ENCODE data around the gene PEAK1.

Gene PEAK1

GRCh38 chr15:77094397-77095030 is 325.4 kb downstream of the PEAK1 start:
- DNase-seq (ENCODE audit: low spot score) = no peak

- no peak for DNase-seq (ENCODE audit: low spot score)
Measured at GRCh38 chr15:77093436-77093835, 326.5 kb downstream of the PEAK1 start.

DNA sequence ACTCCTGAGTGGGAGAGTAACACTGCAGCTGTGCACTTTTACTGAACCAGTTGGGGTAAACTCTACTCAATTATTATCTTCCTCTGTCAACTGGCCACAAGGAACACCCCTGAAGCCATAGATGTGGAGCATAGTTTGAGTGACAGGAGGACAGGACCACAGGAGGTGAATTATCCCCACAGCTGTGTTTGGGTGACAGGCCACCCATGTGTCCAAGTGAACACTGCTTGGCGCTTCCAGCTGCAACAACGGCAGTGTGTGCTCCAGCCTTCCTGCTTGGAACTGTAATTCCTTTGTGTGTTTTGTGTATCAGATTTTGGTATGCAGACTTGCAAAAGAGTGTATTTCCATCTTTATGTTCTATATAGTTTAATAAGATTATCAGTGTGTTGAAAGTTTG is 328.8 kb downstream of the PEAK1 start:
- DNase-seq (ENCODE audit: low spot score) = no peak

GRCh38 chr15:77087213-77087612 is 332.7 kb downstream of the PEAK1 start:
- DNase-seq (ENCODE audit: low spot score) = no peak

DNA sequence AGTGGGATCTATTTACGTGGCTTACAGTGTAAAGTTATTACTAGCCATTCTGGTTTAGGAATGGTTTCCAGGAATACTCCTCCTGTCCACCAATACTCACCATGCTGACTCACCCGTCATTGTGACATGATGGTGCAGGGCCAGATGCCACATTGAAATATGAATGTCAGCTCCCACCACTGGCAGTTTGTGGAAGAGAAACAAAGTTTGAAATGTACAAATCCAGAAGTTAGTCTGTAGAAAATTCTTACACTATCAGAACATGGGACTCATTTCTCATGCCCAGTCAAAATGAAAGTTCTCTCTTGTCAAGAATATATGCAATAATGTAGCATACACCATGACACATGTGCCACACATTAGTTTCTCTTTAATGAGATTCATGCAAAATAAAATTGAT is 334.6 kb downstream of the PEAK1 start:
- no peak for DNase-seq (ENCODE audit: low spot score)

DNA sequence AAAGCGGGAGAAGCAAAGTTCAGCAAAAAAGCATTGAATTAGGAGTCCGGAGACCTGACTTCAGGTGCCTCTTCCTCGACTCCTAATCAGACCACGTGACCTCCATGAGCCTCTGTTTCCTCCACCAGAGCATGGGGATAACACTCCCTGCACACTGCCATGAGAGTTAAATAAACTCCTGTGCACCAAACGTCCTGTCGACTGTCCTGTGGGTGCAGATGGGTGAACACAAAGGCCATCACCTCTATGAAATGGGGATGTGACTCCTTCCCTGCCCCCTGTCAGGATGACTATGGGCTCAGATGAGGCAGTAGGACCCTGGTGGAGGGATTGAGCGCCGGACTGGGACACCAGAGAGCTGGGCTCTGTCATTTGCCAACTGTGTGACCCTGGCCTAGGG is 335.5 kb downstream of the PEAK1 start:
- no peak for DNase-seq (ENCODE audit: low spot score)

DNA sequence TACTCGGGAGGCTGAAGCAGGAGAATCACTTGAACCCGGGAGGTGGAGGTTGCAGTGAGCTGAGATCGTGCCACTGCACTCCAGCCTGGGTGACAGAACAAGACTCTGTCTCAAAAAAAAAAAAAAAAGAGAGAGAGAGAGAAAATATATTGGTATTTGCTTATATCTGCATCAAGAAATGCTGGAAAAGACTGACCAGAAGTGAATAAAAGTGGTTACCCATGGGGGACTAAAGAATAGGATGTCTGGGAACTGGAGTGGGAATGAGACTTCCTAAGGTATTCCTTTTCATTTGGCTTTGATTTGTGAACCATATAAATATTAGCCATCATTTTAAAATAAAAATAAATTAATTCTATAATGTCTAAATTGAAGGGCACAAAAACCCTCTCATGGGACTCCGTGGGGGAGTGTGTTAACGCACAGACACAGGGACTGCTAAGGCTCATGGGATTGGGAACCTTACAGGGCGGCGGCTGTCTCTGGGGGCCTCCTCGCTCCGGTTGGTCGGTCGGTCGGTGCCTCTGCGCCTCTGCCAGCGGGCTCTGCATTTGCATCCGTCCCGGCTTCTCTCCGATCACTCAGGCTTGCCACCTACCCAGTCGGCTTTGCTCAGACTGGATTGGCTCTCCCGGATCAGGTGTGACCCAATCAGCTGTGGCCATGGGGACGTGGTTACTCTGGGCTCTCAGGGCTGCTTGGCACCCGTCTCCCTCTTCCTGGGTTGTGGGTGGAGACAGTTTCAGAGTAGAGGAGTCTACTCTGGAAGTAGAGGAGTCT is 336.3 kb downstream of the PEAK1 start:
- DNase-seq (ENCODE audit: low spot score) = no peak

- DNase-seq (ENCODE audit: low spot score) = no peak
Measured at GRCh38 chr15:77081971-77082370, 337.9 kb downstream of the PEAK1 start.

- DNase-seq (ENCODE audit: low spot score) = no peak
Measured at GRCh38 chr15:77076323-77076915, 343.5 kb downstream of the PEAK1 start.

GRCh38 chr15:77075528-77075927 is 344.4 kb downstream of the PEAK1 start:
- no peak for DNase-seq (ENCODE audit: low spot score)

GRCh38 chr15:77074350-77074749 is 345.6 kb downstream of the PEAK1 start:
- DNase-seq (ENCODE audit: low spot score) = no peak

- DNase-seq (ENCODE audit: low spot score) = no peak
Measured at GRCh38 chr15:77071305-77072223, 348.3 kb downstream of the PEAK1 start.

DNA sequence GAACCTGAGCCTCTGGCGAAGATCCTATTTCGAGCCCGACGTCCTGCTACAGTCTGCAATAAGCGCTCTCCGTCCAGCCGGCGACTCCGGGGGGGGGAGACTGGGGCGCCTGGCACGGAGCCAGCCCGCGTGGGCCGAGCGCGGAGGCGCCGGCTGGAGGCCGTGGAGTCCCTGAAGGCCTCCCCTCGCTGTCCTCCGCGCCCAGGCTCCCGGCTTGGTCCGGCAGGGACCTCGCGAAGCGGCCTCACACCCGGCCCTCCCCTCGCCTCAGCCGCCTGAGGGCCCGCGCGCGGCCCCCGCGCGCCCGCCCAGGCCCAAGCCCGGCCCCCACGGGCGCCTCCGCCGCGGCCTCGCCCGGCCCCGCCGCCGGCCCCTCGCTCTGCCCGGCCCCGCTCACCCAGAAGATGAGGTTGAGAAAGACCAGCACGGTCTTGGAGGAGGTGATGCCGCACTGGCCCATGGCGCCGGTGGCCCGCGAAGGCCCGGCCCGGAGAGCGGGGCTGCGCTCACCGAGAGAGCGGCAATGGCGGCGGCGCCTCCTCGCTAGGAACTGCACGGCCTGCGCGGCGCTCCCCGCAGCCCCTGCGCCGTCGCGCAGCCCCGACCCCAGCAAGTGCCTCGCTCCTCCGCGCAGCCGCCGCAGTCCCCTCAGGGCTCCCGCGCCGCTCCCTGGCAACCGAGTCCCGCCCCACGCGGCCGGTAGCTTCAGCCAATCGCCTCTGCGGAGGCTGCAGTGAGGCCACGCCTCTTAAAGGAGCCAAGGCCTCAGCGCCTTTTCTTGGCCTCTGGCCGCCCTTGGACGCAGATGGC is 349.2 kb downstream of the PEAK1 start, which contains the start of gene TSPAN3:
TSS of gene TSPAN3 (minus strand) at position 615 of the 810 bp plus-strand sequence. CDS start at position 460, 155 bp downstream.
- DNase-seq (ENCODE audit: low spot score) = peak; percentile 92

DNA sequence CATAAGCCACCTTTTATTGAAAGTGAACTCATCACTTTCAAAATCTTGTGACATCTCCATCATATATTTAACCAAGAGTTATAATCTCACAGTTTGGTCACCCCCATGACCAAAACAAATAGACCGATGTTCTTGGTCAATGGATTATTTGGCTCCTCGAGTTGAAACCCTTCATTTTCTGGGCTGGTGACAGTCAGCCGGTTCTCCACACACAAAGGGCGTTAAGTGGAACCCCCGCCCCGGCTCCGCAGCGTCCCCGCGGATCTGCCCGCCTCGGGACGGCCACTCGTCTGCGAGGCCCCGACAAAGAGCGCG is 349.8 kb downstream of the PEAK1 start:
- no peak for DNase-seq (ENCODE audit: low spot score)

GRCh38 chr15:77069521-77070121 is 350.3 kb downstream of the PEAK1 start:
- no peak for DNase-seq (ENCODE audit: low spot score)

- no peak for DNase-seq (ENCODE audit: low spot score)
Measured at GRCh38 chr15:77068633-77069032, 351.3 kb downstream of the PEAK1 start.

- DNase-seq (ENCODE audit: low spot score) = no peak
Measured at GRCh38 chr15:77067691-77068367, 352.1 kb downstream of the PEAK1 start.

DNA sequence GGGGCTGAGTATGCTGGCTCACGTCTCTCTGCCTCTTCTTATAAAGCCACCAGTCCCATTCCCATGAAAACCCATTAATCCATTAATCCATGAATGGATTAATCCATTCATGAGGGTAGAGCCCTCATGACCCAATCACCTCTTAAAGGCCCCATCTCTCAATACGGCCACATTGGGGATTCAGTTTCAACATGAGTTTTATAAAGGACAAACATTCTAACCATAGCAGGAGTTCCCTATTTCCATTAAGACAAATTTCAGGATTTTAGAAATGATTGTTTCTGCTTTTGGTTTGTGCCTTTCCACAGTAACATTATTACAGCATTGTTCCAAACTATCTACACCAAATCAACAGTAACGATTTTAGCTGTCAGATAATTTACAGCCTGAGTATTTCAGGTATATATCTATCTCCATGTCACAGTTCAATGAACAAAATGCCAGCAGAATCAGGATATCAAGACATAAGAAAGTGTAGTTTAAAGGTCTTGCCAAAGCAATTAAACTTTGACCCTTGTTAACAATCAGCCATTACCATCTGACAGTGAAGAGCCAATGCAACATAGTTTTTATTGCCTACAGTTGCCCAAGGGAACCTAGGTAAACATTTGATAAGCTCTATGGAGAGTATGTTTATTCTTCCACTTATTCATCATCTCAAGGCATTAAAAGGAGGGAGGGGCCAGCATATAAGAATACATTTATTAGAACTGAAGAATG is 352.8 kb downstream of the PEAK1 start:
- DNase-seq (ENCODE audit: low spot score) = no peak

GRCh38 chr15:77064539-77065308 is 355.2 kb downstream of the PEAK1 start:
- DNase-seq (ENCODE audit: low spot score) = peak; percentile 89
